ENCODE results near the gene CDC42BPA. TPM values are rescaled to one million over a fixed set of nuclear protein-coding genes. Genes with fewer than 3 reads are reported as not detected.

CDC42BPA gene
- total and polyA plus RNA-seq, 9 of the 15 experiments (the other 6 are each of a cell fraction or from before 2014, with no cell fraction given), result 8.0 to 77.5 (median 52.1) TPM

DNA sequence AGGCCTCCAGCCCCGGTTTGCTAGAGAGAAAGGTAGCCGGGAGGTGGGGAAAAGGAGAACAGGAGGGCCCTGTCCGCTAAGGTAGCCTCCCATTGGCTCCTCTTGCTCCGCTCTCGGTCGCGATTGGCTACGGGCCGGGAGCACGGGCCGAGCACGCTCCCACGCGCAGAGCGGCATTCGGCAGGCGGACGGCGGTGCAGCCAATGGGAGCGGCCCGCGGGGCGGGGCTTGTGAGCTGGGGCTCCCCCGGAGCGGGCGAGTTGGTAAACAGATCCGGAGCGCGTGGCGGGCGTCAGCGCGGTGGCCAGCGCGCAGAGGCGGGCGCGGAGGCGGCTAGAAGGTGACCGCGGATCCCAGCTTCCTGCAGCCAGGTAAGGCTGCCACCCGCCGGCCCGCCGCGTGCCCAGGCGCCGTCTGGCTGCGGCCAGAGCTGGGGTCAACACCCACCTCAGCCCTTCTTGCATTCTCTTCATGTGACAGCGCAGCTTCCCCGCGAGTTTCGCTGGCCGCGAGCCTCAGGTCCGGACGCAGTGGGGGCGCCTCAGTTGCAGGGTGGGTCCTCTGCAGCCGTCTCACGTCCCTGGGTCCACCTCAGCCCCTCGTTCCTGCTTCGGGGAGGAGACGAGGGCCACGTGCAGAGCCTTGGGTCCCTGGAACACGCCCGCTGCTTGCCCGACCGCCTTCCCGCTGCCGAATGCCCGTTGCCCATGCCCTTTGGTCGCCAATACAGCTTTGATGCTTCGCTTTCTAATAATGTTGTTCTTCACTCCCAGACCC, 378.1 kb downstream of the CDC42BPA start, which contains the start of gene COQ8A (continued):
- TF ChIP-seq RBM25 (IDR thresholded peaks at IDR 0.05; ENCODE audit: low read depth, low read length, severe bottlenecking) (peak; percentile 100), ZNF57 (CRISPR knock-in tag; IDR thresholded peaks at IDR 0.05) (0 out of 2 replicates have a peak, but pooled peaks have one; percentile 40), SMAD2 (IDR thresholded peaks at IDR 0.05; ENCODE audit: low read depth, low read length) (no peak), ZNF133 (CRISPR knock-in tag; IDR thresholded peaks at IDR 0.05) (0 out of 2 replicates have a peak, but pooled peaks have one; percentile 44), CTBP1 (IDR thresholded peaks at IDR 0.05; ENCODE audit: borderline replicate concordance) (peak; percentile 91), CBX8 (IDR thresholded peaks at IDR 0.05; ENCODE audit: borderline replicate concordance, extremely low read depth, low read depth, low read length, poor library complexity, severe bottlenecking) (no peak), ZNF75A (CRISPR knock-in tag; IDR thresholded peaks at IDR 0.05) (no peak), STAG1 (CRISPR knock-in tag; IDR thresholded peaks at IDR 0.05; ENCODE audit: borderline replicate concordance) (peak; percentile 41; the same call in 1 of the 2 replicates), U2AF2 (optimal IDR thresholded peaks at IDR 0.05; ENCODE audit: low read depth, low read length) (no peak), KAT8 (IDR thresholded peaks at IDR 0.05; ENCODE audit: low read depth) (no peak), RBM14 (IDR thresholded peaks at IDR 0.05; ENCODE audit: borderline replicate concordance, insufficient read depth, low read depth, low read length) (no peak), ZFX (CRISPR knock-in tag; IDR thresholded peaks at IDR 0.05) (peak; percentile 81), NFIC (IDR thresholded peaks at IDR 0.05) (no peak), SREBF1 (IDR thresholded peaks at IDR 0.05; ENCODE audit: borderline replicate concordance, low read depth, low read length) (no peak), ZBTB9 (CRISPR knock-in tag; IDR thresholded peaks at IDR 0.05) (peak; percentile 86), CXXC5 (CRISPR knock-in tag; IDR thresholded peaks at IDR 0.05) (peak; percentile 98), NR3C1 (CRISPR knock-in tag; IDR thresholded peaks at IDR 0.05) (peak; percentile 94), ZNF232 (CRISPR knock-in tag; IDR thresholded peaks at IDR 0.05) (peak; percentile 91), CBX1 (IDR thresholded peaks at IDR 0.05; ENCODE audit: low read depth) (peak; percentile 21), ZBTB17 (CRISPR knock-in tag; IDR thresholded peaks at IDR 0.05) (peak; percentile 62; the same call in 1 of the 2 replicates), HNRNPL (IDR thresholded peaks at IDR 0.05; ENCODE audit: low read depth, low read length) (peak; percentile 24; the same call in 1 of the 2 replicates), NFE2 (IDR thresholded peaks at IDR 0.05; ENCODE audit: low read depth) (no peak)
- TF ChIP-seq, protein P1, sequence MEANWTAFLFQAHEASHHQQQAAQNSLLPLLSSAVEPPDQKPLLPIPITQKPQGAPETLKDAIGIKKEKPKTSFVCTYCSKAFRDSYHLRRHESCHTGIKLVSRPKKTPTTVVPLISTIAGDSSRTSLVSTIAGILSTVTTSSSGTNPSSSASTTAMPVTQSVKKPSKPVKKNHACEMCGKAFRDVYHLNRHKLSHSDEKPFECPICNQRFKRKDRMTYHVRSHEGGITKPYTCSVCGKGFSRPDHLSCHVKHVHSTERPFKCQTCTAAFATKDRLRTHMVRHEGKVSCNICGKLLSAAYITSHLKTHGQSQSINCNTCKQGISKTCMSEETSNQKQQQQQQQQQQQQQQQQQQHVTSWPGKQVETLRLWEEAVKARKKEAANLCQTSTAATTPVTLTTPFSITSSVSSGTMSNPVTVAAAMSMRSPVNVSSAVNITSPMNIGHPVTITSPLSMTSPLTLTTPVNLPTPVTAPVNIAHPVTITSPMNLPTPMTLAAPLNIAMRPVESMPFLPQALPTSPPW (CRISPR knock-in tag; IDR thresholded peaks at IDR 0.05), result peak; percentile 75
- TF ChIP-seq, protein P2, sequence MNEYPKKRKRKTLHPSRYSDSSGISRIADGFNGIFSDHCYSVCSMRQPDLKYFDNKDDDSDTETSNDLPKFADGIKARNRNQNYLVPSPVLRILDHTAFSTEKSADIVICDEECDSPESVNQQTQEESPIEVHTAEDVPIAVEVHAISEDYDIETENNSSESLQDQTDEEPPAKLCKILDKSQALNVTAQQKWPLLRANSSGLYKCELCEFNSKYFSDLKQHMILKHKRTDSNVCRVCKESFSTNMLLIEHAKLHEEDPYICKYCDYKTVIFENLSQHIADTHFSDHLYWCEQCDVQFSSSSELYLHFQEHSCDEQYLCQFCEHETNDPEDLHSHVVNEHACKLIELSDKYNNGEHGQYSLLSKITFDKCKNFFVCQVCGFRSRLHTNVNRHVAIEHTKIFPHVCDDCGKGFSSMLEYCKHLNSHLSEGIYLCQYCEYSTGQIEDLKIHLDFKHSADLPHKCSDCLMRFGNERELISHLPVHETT (CRISPR knock-in tag; conservative IDR thresholded peaks at IDR 0.05 in 1 of 2, IDR thresholded peaks at IDR 0.05 in 1 of 2), result peak in 1 of 2 experiments; percentile 14; a peak in 1 of 4 replicates
